ENCODE measurements around the gene DRAP1. TPM values are rescaled to one million over a fixed set of nuclear protein-coding genes. Genes with fewer than 3 reads are reported as not detected.

DRAP1 gene
- total and polyA plus RNA-seq, 9 of the 15 experiments (the other 6 are each of a cell fraction or from before 2014, with no cell fraction given): 9.6 to 200 (median 92.9) TPM

DNA sequence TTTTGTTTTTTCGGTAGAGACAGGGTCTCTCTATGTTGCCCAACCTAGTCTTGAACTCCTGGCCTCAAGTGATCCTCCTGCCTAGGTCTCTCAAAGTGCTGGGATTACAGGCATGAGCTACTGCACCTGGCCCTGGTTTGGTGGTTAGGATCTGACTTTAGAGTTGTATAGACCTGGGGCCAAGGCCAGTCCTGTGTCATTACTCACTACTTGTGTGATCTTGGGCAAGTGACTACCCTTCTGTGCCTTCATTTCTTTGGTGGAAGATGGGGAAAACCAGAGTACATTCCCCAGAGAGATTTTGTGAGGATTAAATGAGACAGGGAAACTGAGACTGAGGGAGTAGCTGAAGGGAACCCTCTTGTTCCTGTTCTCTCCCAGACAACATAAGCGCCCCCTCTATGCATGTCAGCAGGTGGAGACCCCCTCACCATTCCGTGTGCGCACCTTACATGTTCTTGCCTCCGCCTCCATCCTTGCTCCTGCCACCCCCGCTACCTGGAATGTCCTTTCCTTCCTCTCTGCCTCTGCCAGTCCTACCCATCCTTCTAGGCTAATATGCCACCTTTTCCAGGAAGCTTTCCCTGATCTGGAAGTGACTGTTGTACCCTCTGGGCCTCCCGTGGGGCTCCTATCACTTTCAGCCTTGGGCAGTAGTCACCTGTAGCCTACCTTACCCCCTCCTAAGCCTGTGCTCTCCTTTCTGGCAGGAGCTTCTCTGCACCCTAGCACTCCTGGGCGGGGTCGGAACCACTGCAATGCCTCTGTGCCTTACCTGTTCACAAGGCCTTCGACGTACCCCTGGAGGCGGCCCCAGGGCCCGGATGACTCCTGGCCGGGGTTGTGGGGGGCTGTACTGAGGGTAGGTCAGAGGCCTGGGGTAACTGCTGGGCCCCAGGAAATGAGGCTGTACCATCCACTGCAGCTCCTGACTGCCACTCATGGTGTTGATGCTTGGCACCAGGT lies 22.9 kb upstream of the DRAP1 start (continued):
- TF ChIP-seq, protein P1, sequence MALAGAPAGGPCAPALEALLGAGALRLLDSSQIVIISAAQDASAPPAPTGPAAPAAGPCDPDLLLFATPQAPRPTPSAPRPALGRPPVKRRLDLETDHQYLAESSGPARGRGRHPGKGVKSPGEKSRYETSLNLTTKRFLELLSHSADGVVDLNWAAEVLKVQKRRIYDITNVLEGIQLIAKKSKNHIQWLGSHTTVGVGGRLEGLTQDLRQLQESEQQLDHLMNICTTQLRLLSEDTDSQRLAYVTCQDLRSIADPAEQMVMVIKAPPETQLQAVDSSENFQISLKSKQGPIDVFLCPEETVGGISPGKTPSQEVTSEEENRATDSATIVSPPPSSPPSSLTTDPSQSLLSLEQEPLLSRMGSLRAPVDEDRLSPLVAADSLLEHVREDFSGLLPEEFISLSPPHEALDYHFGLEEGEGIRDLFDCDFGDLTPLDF (CRISPR knock-in tag; IDR thresholded peaks at IDR 0.05): no peak
- TF ChIP-seq COPS2 (conservative IDR thresholded peaks at IDR 0.05) (no peak), ZC3H8 (IDR thresholded peaks at IDR 0.05) (no peak), CBX1 (IDR thresholded peaks at IDR 0.05; ENCODE audit: low read depth) (no peak), MIER1 (IDR thresholded peaks at IDR 0.05; ENCODE audit: low read depth) (no peak), ZNF644 (tag; IDR thresholded peaks at IDR 0.05; ENCODE audit: low read depth) (no peak), SUPT5H (IDR thresholded peaks at IDR 0.05) (peak; percentile 57), FOXP1 (CRISPR knock-in tag; IDR thresholded peaks at IDR 0.05) (no peak), NR1H2 (CRISPR knock-in tag; IDR thresholded peaks at IDR 0.05) (no peak), RCOR1 (IDR thresholded peaks at IDR 0.05; ENCODE audit: borderline replicate concordance in 1 of 2, low read depth in 2 of 2, low read length in 2 of 2) (no peak), POLR2G (IDR thresholded peaks at IDR 0.05; ENCODE audit: low read depth, low read length) (peak; percentile 73), SRSF7 (optimal IDR thresholded peaks at IDR 0.05; ENCODE audit: low read depth, low read length) (no peak), ZNF764 (CRISPR knock-in tag; IDR thresholded peaks at IDR 0.05; ENCODE audit: low read depth) (no peak), ETV6 (IDR thresholded peaks at IDR 0.05; ENCODE audit: borderline replicate concordance in 1 of 2, low read depth in 2 of 2, low read length in 1 of 2) (no peak), ETV6 (CRISPR knock-in tag; IDR thresholded peaks at IDR 0.05; ENCODE audit: borderline replicate concordance) (no peak), ZNF707 (CRISPR knock-in tag; conservative IDR thresholded peaks at IDR 0.05) (no peak), HMG20A (CRISPR knock-in tag; conservative IDR thresholded peaks at IDR 0.05) (no peak), RBFOX2 (IDR thresholded peaks at IDR 0.05; ENCODE audit: low read depth, low read length) (peak; percentile 65), FOXM1 (IDR thresholded peaks at IDR 0.05; ENCODE audit: low read depth) (no peak), FOXM1 (CRISPR knock-in tag; IDR thresholded peaks at IDR 0.05; ENCODE audit: low read depth) (no peak), BCL6 (CRISPR knock-in tag; IDR thresholded peaks at IDR 0.05) (no peak), NBN (IDR thresholded peaks at IDR 0.05; ENCODE audit: low read depth) (no peak)
- TF ChIP-seq, protein P2, sequence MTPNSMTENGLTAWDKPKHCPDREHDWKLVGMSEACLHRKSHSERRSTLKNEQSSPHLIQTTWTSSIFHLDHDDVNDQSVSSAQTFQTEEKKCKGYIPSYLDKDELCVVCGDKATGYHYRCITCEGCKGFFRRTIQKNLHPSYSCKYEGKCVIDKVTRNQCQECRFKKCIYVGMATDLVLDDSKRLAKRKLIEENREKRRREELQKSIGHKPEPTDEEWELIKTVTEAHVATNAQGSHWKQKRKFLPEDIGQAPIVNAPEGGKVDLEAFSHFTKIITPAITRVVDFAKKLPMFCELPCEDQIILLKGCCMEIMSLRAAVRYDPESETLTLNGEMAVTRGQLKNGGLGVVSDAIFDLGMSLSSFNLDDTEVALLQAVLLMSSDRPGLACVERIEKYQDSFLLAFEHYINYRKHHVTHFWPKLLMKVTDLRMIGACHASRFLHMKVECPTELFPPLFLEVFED (CRISPR knock-in tag; conservative IDR thresholded peaks at IDR 0.05): peak; percentile 87
- TF ChIP-seq, protein P3, sequence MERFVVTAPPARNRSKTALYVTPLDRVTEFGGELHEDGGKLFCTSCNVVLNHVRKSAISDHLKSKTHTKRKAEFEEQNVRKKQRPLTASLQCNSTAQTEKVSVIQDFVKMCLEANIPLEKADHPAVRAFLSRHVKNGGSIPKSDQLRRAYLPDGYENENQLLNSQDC (CRISPR knock-in tag; IDR thresholded peaks at IDR 0.05): no peak
- TF ChIP-seq, protein P4, sequence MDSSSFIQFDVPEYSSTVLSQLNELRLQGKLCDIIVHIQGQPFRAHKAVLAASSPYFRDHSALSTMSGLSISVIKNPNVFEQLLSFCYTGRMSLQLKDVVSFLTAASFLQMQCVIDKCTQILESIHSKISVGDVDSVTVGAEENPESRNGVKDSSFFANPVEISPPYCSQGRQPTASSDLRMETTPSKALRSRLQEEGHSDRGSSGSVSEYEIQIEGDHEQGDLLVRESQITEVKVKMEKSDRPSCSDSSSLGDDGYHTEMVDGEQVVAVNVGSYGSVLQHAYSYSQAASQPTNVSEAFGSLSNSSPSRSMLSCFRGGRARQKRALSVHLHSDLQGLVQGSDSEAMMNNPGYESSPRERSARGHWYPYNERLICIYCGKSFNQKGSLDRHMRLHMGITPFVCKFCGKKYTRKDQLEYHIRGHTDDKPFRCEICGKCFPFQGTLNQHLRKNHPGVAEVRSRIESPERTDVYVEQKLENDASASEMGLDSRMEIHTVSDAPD (CRISPR knock-in tag; IDR thresholded peaks at IDR 0.05): no peak
